Fibroblast of mammary gland (primary cell): ENCODE measurements around the gene MAP3K3.

ENCODE experiments used
- DNase-seq: peaks from one replicate; pipeline ENCODE4 v3.0.0-alpha.2; 2010; ENCODE audit warnings: low read depth
- H3K4me3 ChIP-seq: 2 replicates; pipeline ENCODE4 v1.5.1; 2011; ENCODE audit warnings: low read depth, mild to moderate bottlenecking, low read length, moderate library complexity; ENCODE audit not compliant: control insufficient read depth
- TF ChIP-seq, protein P1 (sequence below): conservative IDR thresholded peaks from 2 replicates; pipeline ENCODE4 v1.5.1; 2011; ENCODE audit warnings: low read depth, low read length, inconsistent platforms; ENCODE audit not compliant: control insufficient read depth, insufficient read depth

The MAP3K3 gene

DNA sequence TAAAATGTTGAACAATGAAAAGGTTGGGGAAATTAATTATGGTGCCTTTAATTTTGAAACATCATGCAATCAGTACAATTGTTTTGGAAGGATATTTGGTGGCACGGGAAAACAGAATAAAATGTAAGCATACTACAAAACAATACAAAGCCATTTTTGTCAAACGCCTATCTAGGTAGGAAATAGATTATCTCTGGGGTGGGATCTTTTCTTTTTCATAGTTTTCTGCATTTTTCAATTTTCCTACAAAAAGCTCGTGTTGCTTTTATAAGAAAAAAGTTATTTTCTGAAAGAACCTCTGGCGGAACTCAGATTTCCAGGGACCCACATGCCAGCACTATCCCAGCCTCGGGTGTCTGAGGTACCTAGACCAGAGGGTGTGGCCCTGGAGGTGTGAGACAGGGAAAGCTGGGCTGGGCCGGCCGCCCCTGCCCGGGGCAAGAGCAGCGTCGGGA is 961 bp upstream of the MAP3K3 start:
- DNase-seq: no peak
- TF ChIP-seq, protein P1, sequence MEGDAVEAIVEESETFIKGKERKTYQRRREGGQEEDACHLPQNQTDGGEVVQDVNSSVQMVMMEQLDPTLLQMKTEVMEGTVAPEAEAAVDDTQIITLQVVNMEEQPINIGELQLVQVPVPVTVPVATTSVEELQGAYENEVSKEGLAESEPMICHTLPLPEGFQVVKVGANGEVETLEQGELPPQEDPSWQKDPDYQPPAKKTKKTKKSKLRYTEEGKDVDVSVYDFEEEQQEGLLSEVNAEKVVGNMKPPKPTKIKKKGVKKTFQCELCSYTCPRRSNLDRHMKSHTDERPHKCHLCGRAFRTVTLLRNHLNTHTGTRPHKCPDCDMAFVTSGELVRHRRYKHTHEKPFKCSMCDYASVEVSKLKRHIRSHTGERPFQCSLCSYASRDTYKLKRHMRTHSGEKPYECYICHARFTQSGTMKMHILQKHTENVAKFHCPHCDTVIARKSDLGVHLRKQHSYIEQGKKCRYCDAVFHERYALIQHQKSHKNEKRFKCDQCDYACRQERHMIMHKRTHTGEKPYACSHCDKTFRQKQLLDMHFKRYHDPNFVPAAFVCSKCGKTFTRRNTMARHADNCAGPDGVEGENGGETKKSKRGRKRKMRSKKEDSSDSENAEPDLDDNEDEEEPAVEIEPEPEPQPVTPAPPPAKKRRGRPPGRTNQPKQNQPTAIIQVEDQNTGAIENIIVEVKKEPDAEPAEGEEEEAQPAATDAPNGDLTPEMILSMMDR: no peak
- H3K4me3 ChIP-seq: peak overlapping the region; percentile 71

DNA sequence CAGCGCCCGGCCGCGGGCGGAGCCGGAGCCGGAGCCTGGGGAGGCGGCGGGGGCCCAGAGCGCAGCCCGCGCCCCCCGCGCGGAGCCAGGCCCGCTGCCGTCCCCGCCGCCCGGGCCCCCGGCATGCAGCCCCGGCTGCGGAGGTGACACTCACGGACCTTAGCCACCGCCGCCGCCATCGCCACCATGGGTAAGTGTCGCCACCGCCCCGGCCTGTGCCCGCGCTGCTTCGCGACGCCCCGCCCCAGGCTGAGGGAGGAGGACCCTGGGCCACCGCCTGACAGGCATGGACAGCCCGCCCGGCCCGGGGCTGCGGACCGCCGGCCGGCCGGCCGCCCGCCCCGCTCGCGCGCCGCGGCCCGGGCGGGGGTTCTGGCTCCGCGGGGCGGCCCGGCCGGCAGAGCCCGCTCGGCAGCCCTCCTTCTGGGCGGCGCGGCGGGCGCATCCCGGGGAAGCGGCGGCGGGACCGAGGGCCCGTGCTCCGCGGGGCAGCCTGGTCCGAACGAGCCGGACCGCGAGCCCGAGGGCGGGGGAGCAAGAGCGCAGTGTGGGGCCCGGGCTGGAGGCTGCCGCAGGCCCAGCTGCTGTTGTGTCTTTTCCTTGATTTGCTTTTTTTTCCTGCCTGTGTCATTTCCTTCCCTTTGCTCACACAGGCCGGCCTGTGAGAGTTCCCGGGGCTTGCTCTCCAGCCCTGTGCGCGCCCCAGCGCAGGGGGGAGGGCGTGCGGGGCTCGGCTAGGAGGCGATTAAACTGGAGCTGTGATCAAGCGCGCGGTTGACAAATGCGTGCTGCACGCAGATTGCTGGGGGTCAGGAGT is 565 bp downstream of the MAP3K3 start:
- TF ChIP-seq, protein P1: no peak
- DNase-seq: peak; percentile 54
- H3K4me3 ChIP-seq: peak overlapping the region; percentile 70

DNA sequence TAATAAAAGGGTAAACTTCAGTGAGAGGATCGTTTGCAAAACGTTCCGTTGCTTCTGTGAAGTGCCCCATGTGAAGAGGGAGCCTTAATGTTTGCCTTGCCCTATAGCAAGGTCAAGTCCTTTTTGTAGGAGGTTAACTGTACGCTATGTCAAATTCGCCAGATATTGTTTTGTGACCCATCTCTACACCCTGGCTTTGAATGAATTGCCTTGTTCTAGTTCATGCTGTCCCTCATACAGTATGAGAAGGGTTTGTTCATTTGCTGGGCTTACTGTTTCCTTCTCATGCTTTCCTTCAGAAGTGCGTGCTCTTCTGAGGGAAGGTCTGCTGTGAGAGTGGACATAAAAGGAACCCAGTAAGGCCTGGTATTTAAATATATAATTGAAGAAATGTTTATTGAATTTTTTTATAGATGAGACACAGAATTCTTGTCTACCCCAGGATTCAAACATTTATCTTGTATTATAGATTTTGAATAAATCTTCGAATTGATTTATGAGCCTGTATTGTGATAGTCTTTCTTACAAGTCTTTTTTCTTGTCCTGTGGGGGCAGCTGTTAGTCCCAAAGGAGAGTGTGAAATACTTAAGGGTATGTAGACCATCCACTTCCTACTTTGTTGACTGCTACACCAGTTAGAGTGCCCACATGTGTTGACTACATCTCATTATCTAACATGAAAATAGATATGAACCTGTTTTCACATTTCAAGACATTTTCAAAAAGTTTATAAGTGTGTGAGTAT is 1.7 kb downstream of the MAP3K3 start:
- peak overlapping the region; percentile 70 for H3K4me3 ChIP-seq
- no peak for DNase-seq
- TF ChIP-seq, protein P1: no peak

DNA sequence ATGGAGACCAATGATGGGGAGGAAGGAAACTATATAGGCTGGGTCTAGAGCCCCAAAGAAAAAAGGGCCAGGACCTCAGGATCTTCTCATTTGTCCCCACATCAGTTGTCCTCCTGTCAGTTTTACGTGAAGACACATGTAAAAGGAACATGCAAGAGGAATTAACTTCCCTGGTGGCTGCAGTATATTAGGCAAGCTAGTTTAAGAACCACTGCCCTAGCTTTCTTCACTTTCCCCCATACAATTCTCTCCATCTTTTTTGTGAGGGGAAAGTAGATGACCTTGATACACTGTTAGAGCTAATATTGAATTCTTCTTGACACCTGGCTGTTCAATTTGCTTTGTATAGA is 2.3 kb downstream of the MAP3K3 start:
- DNase-seq: no peak
- H3K4me3 ChIP-seq: no peak overlapping the region
- TF ChIP-seq, protein P1: no peak

DNA sequence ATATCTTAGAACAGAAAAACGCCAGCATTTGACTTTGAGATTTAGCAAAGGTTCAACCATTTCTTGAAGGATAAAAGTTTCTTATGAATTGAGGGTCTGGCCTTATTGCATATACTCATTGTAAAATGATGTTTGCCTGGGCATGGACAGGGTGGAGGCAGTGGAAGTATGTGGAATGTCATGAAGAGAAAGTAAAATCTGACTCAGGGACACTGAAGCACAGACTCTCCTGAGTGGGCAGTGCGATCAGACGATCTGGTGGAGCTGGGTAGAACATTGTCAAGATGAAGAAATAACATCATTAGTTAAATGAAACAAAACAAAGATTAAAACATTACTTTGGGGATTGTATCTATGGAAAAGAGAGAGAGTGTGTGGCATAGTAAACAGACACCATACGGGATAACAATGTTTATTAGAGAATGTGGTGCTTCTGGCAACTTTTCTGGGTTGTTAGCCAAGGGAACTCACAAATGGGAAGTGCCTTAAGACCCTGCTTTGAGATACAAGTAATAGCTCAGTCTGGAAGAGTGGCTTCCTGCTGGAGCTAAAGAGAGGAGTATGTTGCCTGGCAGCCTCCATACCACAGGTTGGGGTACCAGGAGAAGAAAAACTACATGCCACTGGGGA is 4.4 kb downstream of the MAP3K3 start:
- peak; percentile 22 for DNase-seq
- TF ChIP-seq, protein P1: no peak
- H3K4me3 ChIP-seq: no peak overlapping the region

DNA sequence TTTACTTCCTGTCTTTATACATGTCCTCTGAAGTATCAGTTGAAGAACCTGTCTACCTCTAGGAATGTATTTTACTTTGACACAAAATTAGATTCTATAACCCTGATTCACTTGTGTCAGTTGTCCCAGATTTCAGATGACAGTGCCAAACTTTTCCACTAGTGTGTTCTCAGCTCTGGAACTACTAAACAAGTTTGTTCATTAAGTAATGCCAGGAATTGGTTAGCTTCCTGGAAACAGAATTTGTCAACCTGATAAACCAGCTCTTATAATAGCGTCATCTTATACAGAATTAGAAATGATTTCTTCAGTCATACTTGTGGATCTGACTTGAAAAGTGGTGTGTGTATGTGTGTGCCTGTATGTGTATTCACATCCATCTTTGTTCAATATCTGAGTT is 7.4 kb downstream of the MAP3K3 start:
- TF ChIP-seq, protein P1: no peak
- DNase-seq: no peak
- no peak overlapping the region for H3K4me3 ChIP-seq
